HepG2 (cell line): Measurements from ENCODE around the gene INSRR. TPM values are rescaled to one million over a fixed set of nuclear protein-coding genes. Genes with fewer than 3 reads are reported as not detected.
A peak's percentile ranks its signal among the peaks of the same experiment; 100 is the strongest.

Source experiments
- ATAC-seq: fragments of 200-7000 bp; cut with Tn5 transposase; 3 replicates; pipeline ENCODE4 v1.9.1; 2020; ENCODE audit warnings: mild to moderate bottlenecking, moderate library complexity
- BruUV-seq: library from RNA; stranded (reverse); fragments of 400-500 nt; replicated peaks from 2 replicates; lab custom pipeline; 2021; lab: Mats Ljungman, UMichigan
- CTCF ChIA-PET: fragments of 300-600 bp; formaldehyde crosslinking; extraction: SDS; loops from one replicate; lab custom pipeline; 2021; ENCODE audit warnings: low total read pairs, inconsistent platforms, low intra/inter-chr PET ratio; lab: Yijun Ruan, JAX
- POLR2A ChIA-PET: fragments of 350-600 bp; sonication (Branson Sonifier 250); formaldehyde crosslinking; loops from one replicate; lab custom pipeline; 2020; ENCODE audit warnings: antibody characterized with exemption, inconsistent platforms; lab: Yijun Ruan, JAX
- DNase-seq: peaks from one replicate; pipeline ENCODE4 v3.0.0-alpha.2; 2015; ENCODE audit warnings: low spot score
- FAIRE-seq: peaks from 3 replicates; lab custom pipeline; 2011; peaks lifted over from hg19 to GRCh38; lab: Jason Lieb, UNC
- H2AFZ ChIP-seq: one replicate; pipeline ENCODE4 v1.6.1; 2011; ENCODE audit warnings: low read length, inconsistent platforms
- H3K27ac ChIP-seq: fragments of 300-600 bp; 3 replicates; pipeline ENCODE4 v1.8.0; 2011; ENCODE audit warnings: mixed run types, mild to moderate bottlenecking, mixed read lengths, low read length, inconsistent platforms; ENCODE audit not compliant: insufficient read depth; ENCODE audit errors: extremely low read length
- H3K27me3 ChIP-seq, 2 experiments: fragments of 200-600 bp in 1 of 2; 2 replicates in 1 of 2; 3 replicates in 1 of 2; pipeline versions ENCODE4 v1.6.0 to v1.8.0; 2011; ENCODE audit warnings: low read length in 2 of 2, mild to moderate bottlenecking in 2 of 2, moderate library complexity in 2 of 2, inconsistent platforms in 1 of 2; ENCODE audit not compliant: insufficient read depth in 2 of 2, control insufficient read depth in 1 of 2
- H3K36me3 ChIP-seq, 2 experiments: fragments of 200-600 bp in 1 of 2; replicated peaks in 1 of 2; 2 replicates in 1 of 2; 3 replicates in 1 of 2; pipeline versions ENCODE4 v1.5.1 to v1.8.0; 2011; ENCODE audit warnings: low read length in 2 of 2, inconsistent platforms in 1 of 2; ENCODE audit not compliant: insufficient read depth in 2 of 2, control insufficient read depth in 1 of 2
- H3K4me1 ChIP-seq: 2 replicates; pipeline ENCODE4 v1.5.1; 2012; ENCODE audit warnings: low read length, inconsistent platforms; ENCODE audit not compliant: insufficient read depth
- H3K4me2 ChIP-seq: 2 replicates; pipeline ENCODE4 v1.6.0; 2011; ENCODE audit warnings: low read depth, low read length, inconsistent platforms
- H3K4me3 ChIP-seq, 3 experiments: fragments of 200-600 bp in 1 of 3; sonication (generic), shearing (Covaris generic) in 1 of 3; replicated peaks in 1 of 3; 2 replicates each; pipeline ENCODE4 v1.5.1; 2011 to 2016; ENCODE audit warnings: low read length in 3 of 3, inconsistent platforms in 2 of 3, low read depth in 2 of 3, mild to moderate bottlenecking in 2 of 3, control low read depth in 1 of 3, mixed read lengths in 1 of 3; ENCODE audit not compliant: insufficient read depth in 1 of 3
- H3K79me2 ChIP-seq: one replicate; pipeline ENCODE4 v1.6.1; 2011; ENCODE audit warnings: low read length, inconsistent platforms; ENCODE audit not compliant: insufficient read depth
- H3K9ac ChIP-seq: 2 replicates; pipeline ENCODE4 v1.6.0; 2011; ENCODE audit warnings: mild to moderate bottlenecking, low read depth, low read length, inconsistent platforms; ENCODE audit not compliant: insufficient read depth
- H3K9me3 ChIP-seq: 2 replicates; pipeline ENCODE4 v1.5.1; 2012; ENCODE audit warnings: mild to moderate bottlenecking, low read length
- H4K20me1 ChIP-seq: 2 replicates; pipeline ENCODE4 v1.6.0; 2011; ENCODE audit warnings: inconsistent platforms, mild to moderate bottlenecking, low read length, moderate library complexity; ENCODE audit not compliant: insufficient read depth
- HHEX ChIP-seq: IDR thresholded peaks from 2 replicates; pipeline ENCODE4 v1.6.1; 2016; ENCODE audit warnings: control low read depth
- RNF2 ChIP-seq: fragments of 450-650 bp; conservative IDR thresholded peaks from 2 replicates; pipeline ENCODE4 v1.6.1; 2016; ENCODE audit warnings: low read depth
- TEAD2 ChIP-seq: sonication (generic); formaldehyde crosslinking; IDR thresholded peaks from 2 replicates; pipeline ENCODE4 v1.9.0; 2021; ENCODE audit warnings: missing genetic modification reagents
- U2AF1 ChIP-seq: fragments of 200-400 bp; formaldehyde crosslinking; optimal IDR thresholded peaks from 2 replicates; pipeline ENCODE3; 2017; ENCODE audit warnings: mild to moderate bottlenecking, low read depth, low read length
- ZNF513 ChIP-seq: sonication (generic); formaldehyde crosslinking; conservative IDR thresholded peaks from 2 replicates; pipeline ENCODE4 v1.5.0; 2020; ENCODE audit warnings: missing genetic modification reagents
- ZNF629 ChIP-seq: sonication (generic); formaldehyde crosslinking; conservative IDR thresholded peaks from 2 replicates; pipeline ENCODE4 v1.5.0; 2020; ENCODE audit warnings: missing genetic modification reagents
- ZNF740 ChIP-seq: sonication (generic); formaldehyde crosslinking; IDR thresholded peaks from 2 replicates; pipeline ENCODE4 v1.4.0; 2020; ENCODE audit warnings: missing genetic modification reagents
- WGBS: methylation state at CpG from one replicate; pipeline ENCODE4 v1.1.6; 2017; ENCODE audit warnings: low lambda C conversion rate; 5-methylcytosine and 5-hydroxymethylcytosine counted together
- in situ Hi-C: cut with HindIII; loops from 2 replicates; pipeline ENCODE4 v1.10.0; 2017; ENCODE audit warnings: low pct_unique_long_range_greater_than_20kb; ENCODE audit not compliant: extremely low pct_ligation_motif_present
- intact Hi-C: fragments of 100-400 bp; cut with micrococcal nuclease; formaldehyde crosslinking; loops from one replicate; pipeline ENCODE4 v1.10.0; 2022; ENCODE audit not compliant: unreplicated experiment
- polyA plus RNA-seq, 8 experiments: library from polyadenylated mRNA; depleted of rRNA in 3 of 8; stranded (reverse) in 7 of 8; unstranded in 1 of 8; fragments of >200 nt; fragmentation: Illumina TruSeq in 4 of 8; extraction: Trizol in 4 of 8; gene quantifications; 2 replicates each; pipeline versions ENCODE4 v1.2.1 to v1.2.3, GENCODE V29; 2011 to 2016; ENCODE audit warnings: low read depth in 4 of 8, missing spikeins in 1 of 8, mixed read lengths in 1 of 8; ENCODE audit not compliant: insufficient read depth in 1 of 8
- total RNA-seq, 5 experiments: library from RNA; depleted of rRNA; stranded (reverse); fragments of >200 nt; fragmentation: Illumina TruSeq; extraction: Trizol; gene quantifications; 2 replicates each; pipeline ENCODE4 v1.2.3, GENCODE V29; 2016; ENCODE audit warnings: low read depth in 1 of 5
- TF ChIP-seq, protein P1 (sequence below), 2 experiments: IDR thresholded peaks; 2 replicates each; pipeline ENCODE4 v1.6.1; 2011 to 2012; ENCODE audit warnings: low read length in 2 of 2, borderline replicate concordance in 1 of 2, low read depth in 1 of 2, mild to moderate bottlenecking in 1 of 2, moderate library complexity in 1 of 2

INSRR gene
- total and polyA plus RNA-seq, 2 of the 13 experiments (the other 11 are each of a cell fraction or from before 2014, with no cell fraction given) = not detected

DNA sequence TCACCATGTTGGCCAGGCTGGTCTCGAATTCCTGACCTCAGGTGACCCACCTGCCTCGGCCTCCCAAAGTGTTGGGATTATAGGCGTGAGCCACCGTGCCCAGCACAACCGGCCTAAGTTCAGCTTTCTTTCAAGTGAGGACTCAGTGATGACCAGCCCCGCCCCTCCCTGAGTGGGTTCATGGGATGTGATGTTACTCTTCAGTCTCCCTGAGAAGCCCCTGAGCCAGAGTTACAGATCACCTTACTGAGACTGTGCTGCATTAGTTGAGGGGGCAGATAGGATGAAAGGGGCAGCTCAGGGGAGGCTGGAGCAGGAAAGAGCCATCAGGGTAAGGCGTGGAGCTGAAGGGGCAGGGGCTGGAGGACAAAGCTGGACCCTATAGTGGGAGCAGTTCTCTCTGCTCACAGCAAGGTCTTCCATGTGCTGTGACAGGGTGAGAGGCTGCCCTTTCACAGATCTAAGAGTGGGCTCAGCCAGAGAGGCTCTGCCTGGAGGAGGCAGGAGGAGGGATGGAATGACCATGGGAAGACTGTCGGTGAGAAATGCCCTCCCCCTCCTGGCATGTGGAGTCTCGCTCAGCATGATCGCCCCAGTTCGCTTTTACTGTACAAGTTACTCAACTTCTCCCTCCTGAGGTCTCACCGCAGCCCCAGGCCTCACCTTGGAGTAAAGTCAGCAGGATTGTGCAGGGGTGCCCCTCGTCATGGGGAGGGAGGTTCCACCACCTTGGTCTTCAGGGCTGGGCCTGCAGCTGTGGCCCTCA is 55.6 kb downstream of the INSRR start:
- no peak overlapping the region for H3K4me3 ChIP-seq
- FAIRE-seq = no peak
- intact Hi-C loops = no loop called here
- no peaks in the 10 kb centered on the region for H3K9me3 ChIP-seq
- no peak overlapping the region for H3K4me2 ChIP-seq
- DNase-seq = no peak
- no TSS peak for BruUV-seq
- in situ Hi-C loops = no loop called here
- ChIA-PET CTCF (no interaction called here), POLR2A (no interaction called here)
- no peaks in the 10 kb centered on the region for H3K4me1 ChIP-seq
- H3K79me2 ChIP-seq = no peaks in the 10 kb centered on the region
- ATAC-seq = peak; percentile 20
- no peak for TF ChIP-seq TEAD2 (CRISPR knock-in tag)
- no peak for TF ChIP-seq ZNF629 (CRISPR knock-in tag)
- no peak for TF ChIP-seq RNF2
- no peak for TF ChIP-seq U2AF1
- TF ChIP-seq ZNF513 (CRISPR knock-in tag) = no peak
- no peak for TF ChIP-seq ZNF740 (CRISPR knock-in tag)
- TF ChIP-seq, protein P1, sequence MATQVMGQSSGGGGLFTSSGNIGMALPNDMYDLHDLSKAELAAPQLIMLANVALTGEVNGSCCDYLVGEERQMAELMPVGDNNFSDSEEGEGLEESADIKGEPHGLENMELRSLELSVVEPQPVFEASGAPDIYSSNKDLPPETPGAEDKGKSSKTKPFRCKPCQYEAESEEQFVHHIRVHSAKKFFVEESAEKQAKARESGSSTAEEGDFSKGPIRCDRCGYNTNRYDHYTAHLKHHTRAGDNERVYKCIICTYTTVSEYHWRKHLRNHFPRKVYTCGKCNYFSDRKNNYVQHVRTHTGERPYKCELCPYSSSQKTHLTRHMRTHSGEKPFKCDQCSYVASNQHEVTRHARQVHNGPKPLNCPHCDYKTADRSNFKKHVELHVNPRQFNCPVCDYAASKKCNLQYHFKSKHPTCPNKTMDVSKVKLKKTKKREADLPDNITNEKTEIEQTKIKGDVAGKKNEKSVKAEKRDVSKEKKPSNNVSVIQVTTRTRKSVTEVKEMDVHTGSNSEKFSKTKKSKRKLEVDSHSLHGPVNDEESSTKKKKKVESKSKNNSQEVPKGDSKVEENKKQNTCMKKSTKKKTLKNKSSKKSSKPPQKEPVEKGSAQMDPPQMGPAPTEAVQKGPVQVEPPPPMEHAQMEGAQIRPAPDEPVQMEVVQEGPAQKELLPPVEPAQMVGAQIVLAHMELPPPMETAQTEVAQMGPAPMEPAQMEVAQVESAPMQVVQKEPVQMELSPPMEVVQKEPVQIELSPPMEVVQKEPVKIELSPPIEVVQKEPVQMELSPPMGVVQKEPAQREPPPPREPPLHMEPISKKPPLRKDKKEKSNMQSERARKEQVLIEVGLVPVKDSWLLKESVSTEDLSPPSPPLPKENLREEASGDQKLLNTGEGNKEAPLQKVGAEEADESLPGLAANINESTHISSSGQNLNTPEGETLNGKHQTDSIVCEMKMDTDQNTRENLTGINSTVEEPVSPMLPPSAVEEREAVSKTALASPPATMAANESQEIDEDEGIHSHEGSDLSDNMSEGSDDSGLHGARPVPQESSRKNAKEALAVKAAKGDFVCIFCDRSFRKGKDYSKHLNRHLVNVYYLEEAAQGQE (IDR thresholded peaks at IDR 0.05; ENCODE audit: borderline replicate concordance in 1 of 2, low read depth in 1 of 2, low read length in 2 of 2) = no peak
- no peak for TF ChIP-seq HHEX (CRISPR knock-in tag)
- H3K27ac ChIP-seq = no peak overlapping the region
- no peaks in the 10 kb centered on the region for H3K27me3 ChIP-seq
- peaks cover 13 to 26% of the 10 kb centered on the region in 2 experiments; a peak in 4 of 5 replicates for H3K36me3 ChIP-seq
- no peak overlapping the region for H2AFZ ChIP-seq
- no peak overlapping the region for H3K9ac ChIP-seq
- WGBS = 97% methylated on average over 13 of the region's 13 CpGs
- no peaks in the 10 kb centered on the region for H4K20me1 ChIP-seq
